ENCODE results near the gene LY6G5C.

LY6G5C gene

GRCh38 chr6:31634131-31634530, 46.7 kb downstream of the LY6G5C start:
- no peak for DNase-seq
- Histone ChIP-seq H3K9me2 (replicated peaks; ENCODE audit: insufficient read depth, low read length) (no peaks in the 10 kb centered on the region), H3K4me2 (ENCODE audit: low read depth, low read length) (no peak overlapping the region), H3K27ac (ENCODE audit: low read length) (no peak overlapping the region), H3F3A (ENCODE audit: insufficient read depth, low read length) (peaks cover 20% of the 10 kb centered on the region; the same call in 1 of the 2 replicates), H3K9ac (ENCODE audit: low read length) (no peak overlapping the region), H3K4me1 (ENCODE audit: low read length) (no peaks in the 10 kb centered on the region), H3K4me3 (ENCODE audit: low read length) (no peak overlapping the region), H3K36me3 (replicated peaks; ENCODE audit: insufficient read depth, low read length) (peaks cover 6% of the 10 kb centered on the region), H2AFZ (ENCODE audit: low read length) (no peak overlapping the region), H3K9me3 (replicated peaks; ENCODE audit: insufficient read depth, low read length) (no peaks in the 10 kb centered on the region), H4K20me1 (ENCODE audit: insufficient read depth, low read length) (no peaks in the 10 kb centered on the region), H3K79me2 (ENCODE audit: low read length) (peaks cover 34% of the 10 kb centered on the region), H3K27me3 (replicated peaks; ENCODE audit: insufficient read depth, low read length) (no peaks in the 10 kb centered on the region)
- TF ChIP-seq EZH2 (optimal IDR thresholded peaks at IDR 0.05; ENCODE audit: low read depth, low read length) (no peak), EZH2phosphoT487 (IDR thresholded peaks at IDR 0.05; ENCODE audit: low read length) (no peak), CTCF (IDR thresholded peaks at IDR 0.05; ENCODE audit: low read length) (no peak)

- Histone ChIP-seq H3K9me3 (replicated peaks; ENCODE audit: insufficient read depth, low read length) (no peaks in the 10 kb centered on the region), H3K36me3 (replicated peaks; ENCODE audit: insufficient read depth, low read length) (peaks cover 6% of the 10 kb centered on the region), H3K27ac (ENCODE audit: low read length) (no peak overlapping the region), H3K27me3 (replicated peaks; ENCODE audit: insufficient read depth, low read length) (no peaks in the 10 kb centered on the region), H3K4me1 (ENCODE audit: low read length) (no peaks in the 10 kb centered on the region), H2AFZ (ENCODE audit: low read length) (no peak overlapping the region), H3F3A (ENCODE audit: insufficient read depth, low read length) (peaks cover 20% of the 10 kb centered on the region; the same call in 1 of the 2 replicates), H3K9me2 (replicated peaks; ENCODE audit: insufficient read depth, low read length) (no peaks in the 10 kb centered on the region), H3K4me3 (ENCODE audit: low read length) (no peak overlapping the region), H4K20me1 (ENCODE audit: insufficient read depth, low read length) (no peaks in the 10 kb centered on the region; the same call in 1 of the 2 replicates), H3K9ac (ENCODE audit: low read length) (no peak overlapping the region), H3K79me2 (ENCODE audit: low read length) (peaks cover 38% of the 10 kb centered on the region), H3K4me2 (ENCODE audit: low read depth, low read length) (no peak overlapping the region)
- DNase-seq, result no peak
- TF ChIP-seq CTCF (IDR thresholded peaks at IDR 0.05; ENCODE audit: low read length), result no peak
- TF ChIP-seq EZH2 (optimal IDR thresholded peaks at IDR 0.05; ENCODE audit: low read depth, low read length), result no peak
- TF ChIP-seq EZH2phosphoT487 (IDR thresholded peaks at IDR 0.05; ENCODE audit: low read length), result no peak
Measured at GRCh38 chr6:31633447-31633846, 47.4 kb downstream of the LY6G5C start.

GRCh38 chr6:31632279-31632946, 48.5 kb downstream of the LY6G5C start:
- TF ChIP-seq EZH2 (optimal IDR thresholded peaks at IDR 0.05; ENCODE audit: low read depth, low read length), result no peak
- TF ChIP-seq CTCF (IDR thresholded peaks at IDR 0.05; ENCODE audit: low read length), result no peak
- no peak for TF ChIP-seq EZH2phosphoT487 (IDR thresholded peaks at IDR 0.05; ENCODE audit: low read length)
- H4K20me1 ChIP-seq (ENCODE audit: insufficient read depth, low read length), result no peaks in the 10 kb centered on the region; the same call in 1 of the 2 replicates
- H3K27ac ChIP-seq (ENCODE audit: low read length), result no peak overlapping the region
- peaks cover 9% of the 10 kb centered on the region for H3K36me3 ChIP-seq (replicated peaks; ENCODE audit: insufficient read depth, low read length)
- H2AFZ ChIP-seq (ENCODE audit: low read length), result no peak overlapping the region
- H3K79me2 ChIP-seq (ENCODE audit: low read length), result peaks cover 48% of the 10 kb centered on the region
- H3K9ac ChIP-seq (ENCODE audit: low read length), result no peak overlapping the region
- no peaks in the 10 kb centered on the region for H3K27me3 ChIP-seq (replicated peaks; ENCODE audit: insufficient read depth, low read length)
- no peak overlapping the region for H3K4me2 ChIP-seq (ENCODE audit: low read depth, low read length)
- H3K9me3 ChIP-seq (replicated peaks; ENCODE audit: insufficient read depth, low read length), result no peaks in the 10 kb centered on the region
- H3F3A ChIP-seq (ENCODE audit: insufficient read depth, low read length), result peaks cover 13% of the 10 kb centered on the region; the same call in 1 of the 2 replicates
- H3K9me2 ChIP-seq (replicated peaks; ENCODE audit: insufficient read depth, low read length), result no peaks in the 10 kb centered on the region
- no peak for DNase-seq
- no peak overlapping the region for H3K4me3 ChIP-seq (ENCODE audit: low read length)
- H3K4me1 ChIP-seq (ENCODE audit: low read length), result no peaks in the 10 kb centered on the region
